ENCODE data around the gene RCBTB1.
A peak's percentile ranks its signal among the peaks of the same experiment; 100 is the strongest.

RCBTB1 gene

DNA sequence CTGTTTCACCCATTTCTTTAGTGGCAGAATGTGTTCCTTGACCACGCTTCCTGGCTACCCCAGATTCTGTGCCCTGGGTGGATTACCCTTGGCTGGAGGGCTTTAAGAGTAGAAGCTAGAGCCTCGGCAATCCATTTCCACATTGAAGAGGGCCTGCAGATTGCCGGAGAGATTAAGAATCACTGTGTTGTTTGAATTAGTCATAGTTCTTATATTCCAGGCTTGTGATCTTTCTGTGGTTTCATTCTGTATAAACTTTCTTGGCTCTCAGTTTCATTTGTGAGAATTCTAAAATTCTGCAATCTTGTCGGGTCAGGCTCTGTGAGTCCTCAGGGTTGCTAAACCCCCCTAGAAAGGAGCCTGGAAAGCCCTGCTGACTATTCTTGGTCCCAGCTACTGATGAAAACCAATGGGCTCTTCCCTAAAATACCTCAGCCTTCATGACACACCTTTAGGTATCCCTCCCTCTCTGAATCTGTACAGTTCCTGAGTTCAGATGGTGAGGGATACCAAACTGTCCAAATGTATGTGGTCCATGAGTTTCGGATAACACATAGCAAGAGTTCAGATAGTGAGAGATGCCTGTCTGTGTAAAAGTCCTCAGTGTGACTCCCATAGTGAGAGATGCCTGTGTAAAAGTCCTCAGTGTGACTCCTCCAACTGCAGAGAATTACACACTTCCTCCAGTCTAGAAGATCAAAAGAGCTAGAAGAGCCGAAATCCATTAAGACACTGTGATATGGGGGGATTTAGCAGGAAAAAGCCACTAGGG is 85.3 kb downstream of the RCBTB1 start:
- DNase-seq, result no peak

DNA sequence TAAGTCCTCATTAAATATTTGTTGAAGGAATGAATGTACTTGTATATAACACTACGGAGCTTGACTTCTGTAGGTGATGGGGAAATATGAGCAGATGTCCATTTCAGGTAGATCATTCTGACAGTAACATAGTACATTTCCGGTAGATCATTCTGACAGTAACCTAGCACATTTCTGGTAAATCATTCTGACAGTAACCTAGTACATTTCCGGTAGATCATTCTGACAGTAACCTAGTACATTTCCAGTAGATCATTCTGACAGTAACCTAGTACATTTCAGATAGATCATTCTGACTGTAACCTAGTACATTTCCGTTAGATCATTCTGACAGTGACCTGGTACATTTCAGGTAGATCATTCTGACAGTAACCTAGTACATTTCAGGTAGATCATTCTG is 87.2 kb downstream of the RCBTB1 start:
- DNase-seq, result no peak

DNA sequence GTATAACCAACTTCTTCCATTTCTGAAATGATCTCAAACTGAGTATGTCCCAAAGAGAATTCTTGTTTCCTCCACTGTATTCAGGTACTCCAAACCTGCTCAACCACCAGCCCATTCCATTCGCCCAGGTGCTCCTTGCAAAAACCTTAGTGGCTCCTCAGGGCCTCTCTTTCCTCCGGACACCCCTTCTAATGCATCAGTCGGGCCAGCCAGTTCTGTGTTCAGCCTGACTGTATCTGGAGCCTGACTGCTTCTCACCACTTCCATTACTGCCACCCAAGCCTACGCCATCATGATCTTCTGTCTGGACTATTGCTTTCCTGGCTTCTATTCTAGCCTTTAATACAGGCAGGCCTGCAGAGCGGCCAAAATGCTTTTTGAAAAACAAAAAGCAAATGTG is 88.1 kb downstream of the RCBTB1 start:
- no peak for DNase-seq

- peak; percentile 18 for DNase-seq
These were observed 88.5 kb downstream of the RCBTB1 start for GRCh38 chr13:49496837-49497236.

- DNase-seq, result peak; percentile 83
These were observed 89.3 kb downstream of the RCBTB1 start, which contains the start of gene PHF11 for GRCh38 chr13:49495783-49496762. TSS of gene PHF11 (plus strand) at chr13:49495953. CDS start at chr13:49496002, 49 bp downstream.

GRCh38 chr13:49494645-49495044 is 90.7 kb downstream of the RCBTB1 start:
- DNase-seq, result no peak

DNA sequence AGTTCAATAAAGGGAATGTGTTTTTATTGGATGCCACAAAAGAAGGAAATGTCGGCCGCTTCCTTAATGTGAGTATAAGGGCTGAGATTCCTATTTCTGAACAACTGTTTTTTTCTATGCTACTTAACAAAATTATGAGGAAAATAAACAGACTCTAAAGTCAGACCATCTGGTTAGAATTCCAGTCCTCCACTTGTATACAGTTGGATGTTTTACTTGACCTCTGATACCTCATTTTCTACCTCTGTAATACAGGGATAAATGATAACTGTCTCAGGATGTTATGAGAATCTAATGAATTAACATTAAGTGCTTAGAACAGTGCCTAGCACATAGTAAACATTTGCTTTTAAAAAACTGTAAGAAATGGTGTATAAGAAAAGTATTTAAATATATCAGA is 96.8 kb downstream of the RCBTB1 start:
- no peak for DNase-seq
